GM12801 (cell line): ENCODE results near the gene RIMBP2.

ENCODE experiments used
- CTCF ChIP-seq: IDR thresholded peaks from one replicate; pipeline ENCODE4 v1.5.1; 2011; ENCODE audit warnings: control low read depth; ENCODE audit not compliant: insufficient read length; ENCODE audit errors: extremely low read depth

Gene RIMBP2

GRCh38 chr12:130538343-130539095, 177.6 kb downstream of the RIMBP2 start:
- TF ChIP-seq CTCF = no peak

GRCh38 chr12:130537655-130538054, 178.4 kb downstream of the RIMBP2 start:
- TF ChIP-seq CTCF = no peak

DNA sequence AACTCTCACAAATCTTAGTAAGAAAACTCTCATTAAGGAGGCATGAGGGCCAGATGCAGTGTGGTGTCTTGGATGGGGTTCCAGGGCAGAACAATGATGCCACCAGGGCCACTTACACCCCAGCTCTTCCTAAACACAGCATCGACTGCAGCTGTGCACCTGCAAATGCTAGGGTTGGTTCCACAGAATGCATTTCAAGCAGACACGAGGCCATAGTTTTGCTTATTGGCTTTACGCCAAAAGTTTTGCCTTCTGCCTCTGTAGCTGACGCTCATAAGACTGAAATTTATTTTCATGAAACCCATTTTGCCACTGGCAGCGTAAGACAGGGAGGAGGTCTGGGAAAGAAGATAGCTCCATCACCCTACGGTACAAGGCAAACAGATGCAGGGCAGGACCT, 179.0 kb downstream of the RIMBP2 start:
- TF ChIP-seq CTCF = no peak

GRCh38 chr12:130530429-130530828, 185.7 kb downstream of the RIMBP2 start:
- no peak for TF ChIP-seq CTCF

GRCh38 chr12:130529781-130530180, 186.3 kb downstream of the RIMBP2 start:
- TF ChIP-seq CTCF = no peak

GRCh38 chr12:130527239-130527638, 188.9 kb downstream of the RIMBP2 start:
- TF ChIP-seq CTCF = no peak

DNA sequence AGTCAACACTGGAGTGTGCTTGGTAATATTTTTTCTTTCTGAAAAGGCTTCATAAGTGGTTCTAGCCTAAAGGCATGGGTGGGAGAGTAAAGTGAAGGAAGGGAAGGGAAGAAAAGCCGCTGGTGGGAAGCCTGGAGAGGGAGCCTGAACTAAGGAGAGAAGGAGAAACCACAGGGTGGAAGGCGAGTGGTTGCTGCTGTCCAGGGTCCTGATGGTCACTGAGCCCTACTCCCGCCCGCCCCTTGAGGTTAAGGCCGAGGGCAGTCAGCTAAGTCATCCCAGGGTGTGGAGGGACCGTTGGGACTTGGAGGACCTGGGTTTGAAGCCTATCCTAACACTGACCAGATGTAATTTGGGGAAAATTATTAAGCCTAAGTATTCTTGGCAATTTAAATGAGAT, 189.3 kb downstream of the RIMBP2 start:
- TF ChIP-seq CTCF = no peak
